OCI-LY7 (cell line): ENCODE data around the gene FGFRL1. TPM values are rescaled to one million over a fixed set of nuclear protein-coding genes. Genes with fewer than 3 reads are reported as not detected.

ENCODE experiments used
- BruUV-seq: library from RNA; stranded (reverse); fragments of 400-500 nt; replicated peaks from 2 replicates; lab custom pipeline; 2021; lab: Mats Ljungman, UMichigan
- CTCF ChIA-PET: fragments of 300-600 bp; sonication (Branson Sonifier 250); formaldehyde crosslinking; loops from one replicate; lab custom pipeline; 2022; ENCODE audit warnings: antibody characterized with exemption; ENCODE audit not compliant: unreplicated experiment; lab: Charles Lee
- POLR2A ChIA-PET: fragments of 300-600 bp; sonication (Branson Sonifier 250); formaldehyde crosslinking; loops from one replicate; lab custom pipeline; 2022; ENCODE audit warnings: antibody characterized with exemption; lab: Charles Lee
- DNase-seq: peaks from one replicate; pipeline ENCODE4 v3.0.0-alpha.2; 2015; ENCODE audit warnings: low spot score
- H2AFZ ChIP-seq: fragments of 200-600 bp; sonication (generic), shearing (Covaris generic); 2 replicates; pipeline ENCODE4 v1.6.1; 2014; ENCODE audit warnings: mild to moderate bottlenecking, antibody characterized with exemption, low read length, moderate library complexity
- H3K27ac ChIP-seq: fragments of 200-600 bp; sonication (generic); 2 replicates; pipeline ENCODE4 v1.5.1; 2014; ENCODE audit warnings: mixed run types, low read depth, mild to moderate bottlenecking, moderate library complexity, low read length, inconsistent platforms; ENCODE audit not compliant: poor library complexity, severe bottlenecking
- H3K36me3 ChIP-seq: fragments of 200-600 bp; sonication (generic); 2 replicates; pipeline ENCODE4 v1.6.1; 2014; ENCODE audit warnings: mild to moderate bottlenecking, antibody characterized with exemption, low read length, moderate library complexity, mixed read lengths; ENCODE audit not compliant: insufficient read depth
- H3K4me1 ChIP-seq: fragments of 200-600 bp; sonication (generic); 2 replicates; pipeline ENCODE4 v1.5.1; 2014; ENCODE audit warnings: mild to moderate bottlenecking, low read length; ENCODE audit not compliant: insufficient read depth, poor library complexity, severe bottlenecking
- H3K4me2 ChIP-seq: fragments of 200-600 bp; sonication (generic); 2 replicates; pipeline ENCODE4 v1.6.1; 2014; ENCODE audit warnings: mild to moderate bottlenecking, low read length
- H3K4me3 ChIP-seq: fragments of 200-600 bp; sonication (generic); 2 replicates; pipeline ENCODE4 v1.5.1; 2014; ENCODE audit warnings: mild to moderate bottlenecking, low read depth, low read length; ENCODE audit not compliant: poor library complexity, severe bottlenecking
- H3K79me2 ChIP-seq: fragments of 200-600 bp; sonication (generic); 2 replicates; pipeline ENCODE4 v1.6.1; 2016; ENCODE audit warnings: low read depth, mild to moderate bottlenecking, low read length, moderate library complexity, mixed read lengths; ENCODE audit not compliant: insufficient read depth
- H3K9me2 ChIP-seq: fragments of 200-600 bp; sonication (generic); 2 replicates; pipeline ENCODE4 v1.6.1; 2016; ENCODE audit warnings: mild to moderate bottlenecking, low read length, mixed read lengths; ENCODE audit not compliant: insufficient read depth
- H3K9me3 ChIP-seq: fragments of 200-600 bp; sonication (generic); 2 replicates; pipeline ENCODE4 v1.6.1; 2014; ENCODE audit warnings: mild to moderate bottlenecking, mixed run types, low read length, mixed read lengths
- H4K20me1 ChIP-seq: fragments of 200-600 bp; sonication (generic); 2 replicates; pipeline ENCODE4 v1.6.1; 2014; ENCODE audit warnings: mild to moderate bottlenecking, antibody characterized with exemption, low read length, moderate library complexity, mixed read lengths; ENCODE audit not compliant: insufficient read depth
- EZH2phosphoT487 ChIP-seq: fragments of 200-600 bp; sonication (generic); IDR thresholded peaks from 2 replicates; pipeline ENCODE4 v1.6.1; 2018; ENCODE audit warnings: low read depth, borderline replicate concordance, mild to moderate bottlenecking, mixed run types, antibody characterized with exemption, low read length, moderate library complexity, mixed read lengths
- intact Hi-C: fragments of 100-400 bp; cut with micrococcal nuclease; formaldehyde crosslinking; loops from one replicate; pipeline ENCODE4 v1.10.0; 2022; ENCODE audit not compliant: unreplicated experiment
- total RNA-seq, 2 experiments: library from RNA; depleted of rRNA in 1 of 2; stranded (reverse); fragments of >200 nt in 1 of 2; shearing (Covaris generic) in 1 of 2; gene quantifications; 2 replicates each; pipeline ENCODE4 v1.2.3, GENCODE V29; 2014 to 2022
- TF ChIP-seq, protein P1 (sequence below): fragments of 200-600 bp; sonication (generic); conservative IDR thresholded peaks from 2 replicates; pipeline ENCODE4 v1.5.1; 2014; ENCODE audit warnings: mild to moderate bottlenecking, antibody characterized with exemption, low read length, moderate library complexity, mixed read lengths

The FGFRL1 gene
- total RNA-seq, 2 experiments from 2014 or later, result 1.4 to 2.7 TPM

DNA sequence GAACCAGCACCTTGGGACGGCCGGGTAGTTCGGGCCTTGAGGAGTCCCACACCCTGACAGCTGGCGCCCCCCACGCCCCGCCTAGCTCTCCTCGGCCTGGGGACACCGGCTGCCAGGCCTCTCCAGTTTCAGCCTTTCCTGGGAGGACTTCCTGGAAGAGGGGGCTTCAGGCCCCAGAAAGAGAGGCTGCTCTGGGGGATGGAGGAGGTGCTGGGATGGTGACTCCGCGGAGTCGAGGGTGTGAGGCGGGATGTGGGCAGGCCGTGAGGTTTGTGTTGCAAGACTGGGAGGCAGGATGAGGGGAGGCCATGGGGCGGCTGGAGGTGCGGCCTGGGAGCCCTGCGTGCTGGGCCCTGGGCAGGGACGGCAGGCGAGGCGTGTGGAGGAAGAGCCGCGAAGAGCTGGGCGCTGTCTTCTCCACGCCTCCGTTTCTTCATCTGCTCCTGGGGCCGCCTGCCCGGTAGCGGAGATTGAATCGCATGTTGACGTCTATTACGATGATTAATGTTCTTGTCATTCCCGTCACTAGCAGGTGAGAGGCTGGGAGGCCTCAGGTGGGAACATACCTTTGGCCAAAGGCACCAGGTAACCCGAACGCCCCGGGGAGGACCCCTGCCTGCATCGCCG is 918 bp upstream of the FGFRL1 start:
- Histone ChIP-seq H3K9me2 (no peaks in the 10 kb centered on the region), H4K20me1 (no peaks in the 10 kb centered on the region), H3K4me3 (no peak overlapping the region), H3K36me3 (no peaks in the 10 kb centered on the region), H3K79me2 (no peaks in the 10 kb centered on the region), H3K4me2 (peak overlapping the region; percentile 66), H3K9me3 (no peaks in the 10 kb centered on the region), H2AFZ (no peak overlapping the region), H3K4me1 (peaks cover 29% of the 10 kb centered on the region), H3K27ac (no peak overlapping the region)
- peak; percentile 18 for DNase-seq
- no peak for TF ChIP-seq EZH2phosphoT487
- TF ChIP-seq, protein P1, sequence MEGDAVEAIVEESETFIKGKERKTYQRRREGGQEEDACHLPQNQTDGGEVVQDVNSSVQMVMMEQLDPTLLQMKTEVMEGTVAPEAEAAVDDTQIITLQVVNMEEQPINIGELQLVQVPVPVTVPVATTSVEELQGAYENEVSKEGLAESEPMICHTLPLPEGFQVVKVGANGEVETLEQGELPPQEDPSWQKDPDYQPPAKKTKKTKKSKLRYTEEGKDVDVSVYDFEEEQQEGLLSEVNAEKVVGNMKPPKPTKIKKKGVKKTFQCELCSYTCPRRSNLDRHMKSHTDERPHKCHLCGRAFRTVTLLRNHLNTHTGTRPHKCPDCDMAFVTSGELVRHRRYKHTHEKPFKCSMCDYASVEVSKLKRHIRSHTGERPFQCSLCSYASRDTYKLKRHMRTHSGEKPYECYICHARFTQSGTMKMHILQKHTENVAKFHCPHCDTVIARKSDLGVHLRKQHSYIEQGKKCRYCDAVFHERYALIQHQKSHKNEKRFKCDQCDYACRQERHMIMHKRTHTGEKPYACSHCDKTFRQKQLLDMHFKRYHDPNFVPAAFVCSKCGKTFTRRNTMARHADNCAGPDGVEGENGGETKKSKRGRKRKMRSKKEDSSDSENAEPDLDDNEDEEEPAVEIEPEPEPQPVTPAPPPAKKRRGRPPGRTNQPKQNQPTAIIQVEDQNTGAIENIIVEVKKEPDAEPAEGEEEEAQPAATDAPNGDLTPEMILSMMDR, result no peak
- no TSS peak for BruUV-seq
- ChIA-PET POLR2A (interaction anchor here (0.9 kb wide), 1 partner anchor 74 kb away, joined by 3 read pairs; no protein-coding TSS in a partner anchor), CTCF (no interaction called here)
- intact Hi-C loops, result loop anchor here (5.0 to 10.0 kb wide), 2 partner anchors 234 to 337 kb away; partner anchors contain the start of genes CTBP1 and UVSSA

DNA sequence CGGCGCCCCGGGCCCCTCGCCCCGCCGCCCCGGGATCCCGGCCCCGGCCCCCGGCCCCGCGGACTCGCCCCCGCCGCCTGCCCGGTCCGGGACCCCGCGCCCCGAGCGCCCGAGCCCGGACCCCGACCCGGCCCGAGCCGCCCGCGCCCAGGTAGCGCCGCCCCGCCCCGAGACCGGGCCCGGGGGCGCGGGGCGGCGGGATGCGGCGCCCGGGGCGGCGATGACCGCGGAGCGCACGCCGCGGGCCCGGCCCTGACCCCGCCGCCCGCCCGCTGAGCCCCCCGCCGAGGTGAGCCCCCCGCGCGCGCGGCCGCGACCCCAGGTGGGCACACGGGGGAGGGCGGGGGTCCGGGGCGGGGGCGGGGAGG is 224 bp downstream of the FGFRL1 start:
- BruUV-seq, result no TSS peak
- H3K79me2 ChIP-seq, result no peaks in the 10 kb centered on the region
- no peak overlapping the region for H3K4me2 ChIP-seq
- H3K9me2 ChIP-seq, result no peaks in the 10 kb centered on the region
- H3K4me1 ChIP-seq, result peaks cover 29% of the 10 kb centered on the region
- no peaks in the 10 kb centered on the region for H3K36me3 ChIP-seq
- H3K4me3 ChIP-seq, result no peak overlapping the region
- ChIA-PET POLR2A (no interaction called here), CTCF (no interaction called here)
- H2AFZ ChIP-seq, result no peak overlapping the region
- no peaks in the 10 kb centered on the region for H4K20me1 ChIP-seq
- no peak for DNase-seq
- H3K27ac ChIP-seq, result no peak overlapping the region
- H3K9me3 ChIP-seq, result no peaks in the 10 kb centered on the region
- TF ChIP-seq, protein P1, result no peak
- no peak for TF ChIP-seq EZH2phosphoT487
- intact Hi-C loops, result loop anchor here (5.0 to 10.0 kb wide), 2 partner anchors 233 to 336 kb away; partner anchors contain the start of genes CTBP1 and UVSSA

DNA sequence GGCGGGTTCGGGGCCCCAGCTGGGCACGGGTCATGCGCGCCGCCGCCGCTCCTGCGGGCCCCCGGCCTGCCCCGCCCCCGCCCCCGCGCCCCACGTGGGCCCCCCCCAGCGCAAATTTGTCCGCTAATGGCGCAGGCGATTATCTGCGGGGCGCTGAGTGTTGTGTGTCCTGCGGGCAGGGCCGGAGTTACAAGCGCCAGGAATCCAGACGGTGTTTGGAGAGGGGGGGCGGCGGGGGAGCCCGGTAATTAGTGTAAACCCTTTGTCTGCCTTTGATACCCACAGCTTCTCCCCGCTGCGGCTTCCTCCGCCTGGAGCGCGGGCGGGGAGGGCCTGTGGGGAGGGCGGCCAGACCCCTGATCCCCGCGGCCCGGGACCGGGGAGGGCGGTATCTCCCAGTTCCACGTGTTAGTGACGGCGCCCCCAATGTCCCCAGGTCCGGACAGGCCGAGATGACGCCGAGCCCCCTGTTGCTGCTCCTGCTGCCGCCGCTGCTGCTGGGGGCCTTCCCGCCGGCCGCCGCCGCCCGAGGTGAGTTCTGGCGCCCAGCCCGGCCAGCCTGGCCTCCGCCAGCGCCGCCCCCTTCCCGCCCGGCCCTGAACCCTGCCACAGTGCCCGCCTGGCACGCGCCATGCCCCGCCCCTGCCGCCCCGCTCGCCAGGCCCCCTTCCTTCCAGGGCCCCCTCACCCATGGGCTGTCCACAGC is 761 bp downstream of the FGFRL1 start:
- Histone ChIP-seq H3K27ac (no peak overlapping the region), H3K79me2 (no peaks in the 10 kb centered on the region), H4K20me1 (no peaks in the 10 kb centered on the region), H3K4me3 (peak overlapping the region; percentile 64), H3K9me3 (no peaks in the 10 kb centered on the region), H3K9me2 (no peaks in the 10 kb centered on the region), H3K4me2 (peak overlapping the region; percentile 66), H2AFZ (no peak overlapping the region), H3K36me3 (no peaks in the 10 kb centered on the region), H3K4me1 (peaks cover 29% of the 10 kb centered on the region)
- POLR2A ChIA-PET, result no interaction called here
- CTCF ChIA-PET, result no interaction called here
- no TSS peak for BruUV-seq
- TF ChIP-seq EZH2phosphoT487, result no peak
- TF ChIP-seq, protein P1, result no peak
- intact Hi-C loops, result loop anchor here (5.0 to 10.0 kb wide), 2 partner anchors 233 to 335 kb away; partner anchors contain the start of genes CTBP1 and UVSSA
- peak; percentile 19 for DNase-seq
